Lower leg skin (tissue), 3 donors: ENCODE results near the gene BLM.

Experiments
- CTCF ChIP-seq, 3 donors: fragments of 450-650 bp; IDR thresholded peaks; one replicate each; pipeline ENCODE4 v1.5.1; 2016; ENCODE audit warnings: antibody characterized with exemption in 3 of 3, mild to moderate bottlenecking in 3 of 3, moderate library complexity in 2 of 3
- POLR2A ChIP-seq, 2 donors: fragments of 450-650 bp; IDR thresholded peaks; one replicate each; pipeline ENCODE4 v1.6.1; 2016 to 2017; ENCODE audit warnings: antibody characterized with exemption in 2 of 2, mild to moderate bottlenecking in 1 of 2, moderate library complexity in 1 of 2

- TF ChIP-seq CTCF (IDR thresholded peaks at IDR 0.05) (no peak), POLR2A (IDR thresholded peaks at IDR 0.05) (no peak)
Measured at GRCh38 chr15:90735923-90736322, 18.8 kb downstream of the BLM start.
